HepG2 (cell line): Measurements from ENCODE around the gene FAM83C. TPM values are rescaled to one million over a fixed set of nuclear protein-coding genes. Genes with fewer than 3 reads are reported as not detected.
A peak's percentile ranks its signal among the peaks of the same experiment; 100 is the strongest.

ENCODE experiments used
- AKAP8 ChIP-seq: sonication (generic); formaldehyde crosslinking; IDR thresholded peaks from 2 replicates; pipeline ENCODE4 v1.5.1; 2020; ENCODE audit warnings: mild to moderate bottlenecking, missing genetic modification reagents
- IRF9 ChIP-seq: sonication (generic); formaldehyde crosslinking; IDR thresholded peaks from 2 replicates; pipeline ENCODE4 v1.8.0; 2022; ENCODE audit warnings: missing genetic modification reagents, mild to moderate bottlenecking, borderline replicate concordance
- KDM5A ChIP-seq: fragments of 200-600 bp; sonication (generic); IDR thresholded peaks from 2 replicates; pipeline ENCODE4 v1.7.0; 2018; ENCODE audit warnings: antibody characterized with exemption, mild to moderate bottlenecking, low read length, borderline replicate concordance
- MTERF4 ChIP-seq: sonication (generic); formaldehyde crosslinking; IDR thresholded peaks from 2 replicates; pipeline ENCODE4 v1.8.0; 2023; ENCODE audit warnings: mild to moderate bottlenecking, missing genetic modification reagents
- NR1H2 ChIP-seq: sonication (generic); formaldehyde crosslinking; IDR thresholded peaks from 2 replicates; pipeline ENCODE4 v1.8.1; 2022; ENCODE audit warnings: low read depth, missing genetic modification reagents, borderline replicate concordance
- PATZ1 ChIP-seq: sonication (generic); formaldehyde crosslinking; IDR thresholded peaks from 2 replicates; pipeline ENCODE4 v1.4.0; 2020; ENCODE audit warnings: missing genetic modification reagents
- RBAK ChIP-seq: sonication (generic); formaldehyde crosslinking; IDR thresholded peaks from 2 replicates; pipeline ENCODE4 v1.5.1; 2020; ENCODE audit warnings: mild to moderate bottlenecking, missing genetic modification reagents
- STAT6 ChIP-seq: sonication (generic); formaldehyde crosslinking; IDR thresholded peaks from 2 replicates; pipeline ENCODE4 v1.4.0; 2020; ENCODE audit warnings: missing genetic modification reagents, mild to moderate bottlenecking, borderline replicate concordance
- TGIF2 ChIP-seq: IDR thresholded peaks from 2 replicates; pipeline ENCODE4 v1.6.1; 2016; ENCODE audit warnings: control low read depth, missing compliant biosample characterization
- THAP9 ChIP-seq: sonication (generic); formaldehyde crosslinking; IDR thresholded peaks from 2 replicates; pipeline ENCODE4; 2020; ENCODE audit warnings: missing genetic modification reagents, mild to moderate bottlenecking, borderline replicate concordance
- ZNF230 ChIP-seq: sonication (generic); formaldehyde crosslinking; IDR thresholded peaks from 2 replicates; pipeline ENCODE4 v1.4.0; 2020; ENCODE audit warnings: mild to moderate bottlenecking, missing genetic modification reagents
- ZNF34 ChIP-seq: sonication (generic); formaldehyde crosslinking; IDR thresholded peaks from 2 replicates; pipeline ENCODE4 v1.4.0; 2020; ENCODE audit warnings: mild to moderate bottlenecking, missing genetic modification reagents, borderline replicate concordance
- ZNF678 ChIP-seq: sonication (generic); formaldehyde crosslinking; IDR thresholded peaks from 2 replicates; pipeline ENCODE4 v1.4.0; 2020; ENCODE audit warnings: mild to moderate bottlenecking, missing genetic modification reagents
- ZNF878 ChIP-seq: sonication (generic); formaldehyde crosslinking; IDR thresholded peaks from 2 replicates; pipeline ENCODE4 v1.8.1; 2023; ENCODE audit warnings: mild to moderate bottlenecking, missing genetic modification reagents, moderate library complexity
- polyA plus RNA-seq, 8 experiments: library from polyadenylated mRNA; depleted of rRNA in 3 of 8; stranded (reverse) in 7 of 8; unstranded in 1 of 8; fragments of >200 nt; fragmentation: Illumina TruSeq in 4 of 8; extraction: Trizol in 4 of 8; gene quantifications; 2 replicates each; pipeline versions ENCODE4 v1.2.1 to v1.2.3, GENCODE V29; 2011 to 2016; ENCODE audit warnings: low read depth in 4 of 8, missing spikeins in 1 of 8, mixed read lengths in 1 of 8; ENCODE audit not compliant: insufficient read depth in 1 of 8
- total RNA-seq, 5 experiments: library from RNA; depleted of rRNA; stranded (reverse); fragments of >200 nt; fragmentation: Illumina TruSeq; extraction: Trizol; gene quantifications; 2 replicates each; pipeline ENCODE4 v1.2.3, GENCODE V29; 2016; ENCODE audit warnings: low read depth in 1 of 5

Gene FAM83C
- total and polyA plus RNA-seq, 2 of the 13 experiments (the other 11 are each of a cell fraction or from before 2014, with no cell fraction given) = 0.04 TPM; not detected in 1

GRCh38 chr20:35326740-35327073 is 34.5 kb upstream of the FAM83C start (continued):
- TF ChIP-seq KDM5A (no peak), ZNF230 (peak; percentile 25; the same call in 1 of the 2 replicates), PATZ1 (CRISPR knock-in tag) (no peak), NR1H2 (CRISPR knock-in tag) (no peak), TGIF2 (peak; percentile 55; the same call in 1 of the 2 replicates), ZNF878 (CRISPR knock-in tag) (no peak), MTERF4 (0 out of 2 replicates have a peak, but pooled peaks have one; percentile 71), THAP9 (CRISPR knock-in tag) (no peak), AKAP8 (CRISPR knock-in tag) (0 out of 2 replicates have a peak, but pooled peaks have one; percentile 19), RBAK (peak; percentile 74), ZNF678 (CRISPR knock-in tag) (peak; percentile 36; the same call in 1 of the 2 replicates), IRF9 (CRISPR knock-in tag) (0 out of 2 replicates have a peak, but pooled peaks have one; percentile 34), ZNF34 (CRISPR knock-in tag) (0 out of 2 replicates have a peak, but pooled peaks have one; percentile 14), STAT6 (CRISPR knock-in tag) (no peak)
- TF ChIP-seq, all 625 proteins: peak for 13
